SW480 (cell line): ENCODE results near the gene DNAJC6.
"Not testable (repeated sequence)": the region's sequence is repeated elsewhere in the genome, so short reads cannot be mapped to it uniquely, and the experiment has no call there.

Source experiments
- DNase-seq: peaks from one replicate; pipeline ENCODE4 v3.0.0-alpha.2; 2016; ENCODE audit warnings: low spot score

Gene DNAJC6

DNA sequence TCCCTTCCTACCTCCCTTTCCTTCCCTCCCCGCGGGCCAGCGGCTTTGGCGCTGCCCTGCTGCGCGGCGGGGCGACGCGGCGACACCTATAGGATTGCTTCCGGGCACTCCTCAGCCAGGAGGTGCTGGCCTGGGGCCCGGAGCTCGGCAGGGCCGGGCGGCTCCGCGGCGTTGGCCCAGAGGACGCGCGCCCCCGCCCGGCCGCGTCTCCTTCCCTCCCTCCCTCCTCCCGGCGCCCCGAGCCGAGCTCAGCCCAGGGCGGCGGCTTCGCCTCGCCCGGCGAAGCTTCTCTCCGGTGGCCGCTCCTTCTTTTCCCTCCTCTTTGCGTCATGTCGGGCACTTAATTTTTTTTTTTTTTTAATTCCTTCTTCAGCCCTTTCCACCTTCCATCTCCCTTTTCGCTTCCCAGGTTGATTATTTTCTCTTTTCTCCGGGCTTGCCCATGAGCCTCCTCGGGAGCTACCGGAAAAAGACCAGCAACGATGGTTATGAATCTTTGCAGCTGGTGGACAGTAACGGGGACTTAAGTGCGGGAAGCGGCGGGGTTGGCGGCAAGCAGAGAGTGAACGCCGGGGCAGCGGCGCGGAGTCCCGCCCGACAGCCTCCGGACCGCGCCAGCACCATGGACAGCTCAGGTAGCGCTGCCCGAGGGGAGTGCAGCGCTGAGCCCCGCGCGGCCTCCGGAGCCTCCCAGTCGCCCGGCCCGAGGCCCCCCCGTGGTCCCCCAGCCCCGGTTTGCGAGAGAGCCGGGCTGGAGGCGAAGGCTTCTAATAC, at the start of gene DNAJC6:
Gene DNAJC6 (plus strand): TSS at position 240 of the 774 bp plus-strand sequence. CDS start 203 bp downstream, at position 443.
- DNase-seq, result peak; percentile 63

DNA sequence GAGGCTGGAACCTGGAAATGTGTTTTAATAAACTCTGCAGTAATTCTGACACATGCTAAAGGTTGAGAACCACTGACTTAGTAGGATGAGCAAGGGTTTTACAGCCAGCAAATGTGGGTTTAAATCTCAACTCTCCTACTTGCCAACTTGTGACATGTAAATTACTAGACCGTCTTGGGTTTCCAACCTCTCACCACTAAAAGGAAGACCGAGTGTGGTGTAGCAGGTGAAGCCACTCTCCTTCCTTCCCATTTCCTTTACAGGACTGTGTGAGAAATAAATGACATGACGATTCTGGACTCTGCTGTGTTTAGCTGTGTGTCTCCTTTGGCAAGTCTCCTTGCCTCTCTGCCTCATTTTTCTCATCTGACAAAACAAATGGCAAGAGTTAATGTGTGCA, 49.5 kb upstream of the DNAJC6 start:
- DNase-seq, result no peak

DNA sequence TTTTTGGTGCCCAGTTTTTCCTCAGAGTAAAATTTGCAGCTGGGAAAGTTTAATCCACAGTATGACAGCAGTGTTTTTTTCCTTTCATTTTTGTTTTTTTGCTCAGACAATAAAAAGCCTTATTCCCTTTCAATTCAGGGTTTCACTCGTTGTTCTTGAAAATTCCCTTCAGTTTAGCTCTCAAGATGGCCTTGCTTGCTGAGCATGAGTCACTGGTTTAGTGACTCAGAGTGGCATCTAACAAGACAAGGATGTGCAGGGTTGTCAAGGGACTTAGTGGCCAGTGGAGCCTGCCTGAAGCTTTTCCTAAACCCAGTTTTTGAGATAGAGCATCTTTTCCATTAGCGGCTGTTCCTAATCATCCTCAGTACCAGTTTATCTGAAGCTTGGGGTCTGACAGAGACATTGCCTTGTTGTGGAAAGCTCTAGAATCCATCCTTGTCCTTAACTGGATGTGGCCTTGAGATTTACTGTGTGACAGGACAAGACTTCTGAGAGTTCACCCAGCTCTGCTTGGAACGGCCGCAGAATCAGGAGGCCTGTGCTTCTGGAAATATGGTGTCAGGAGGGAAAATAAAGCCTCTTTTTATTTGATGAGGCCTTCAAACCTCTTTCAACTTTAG, 48.4 kb upstream of the DNAJC6 start:
- peak; percentile 50 for DNase-seq

DNA sequence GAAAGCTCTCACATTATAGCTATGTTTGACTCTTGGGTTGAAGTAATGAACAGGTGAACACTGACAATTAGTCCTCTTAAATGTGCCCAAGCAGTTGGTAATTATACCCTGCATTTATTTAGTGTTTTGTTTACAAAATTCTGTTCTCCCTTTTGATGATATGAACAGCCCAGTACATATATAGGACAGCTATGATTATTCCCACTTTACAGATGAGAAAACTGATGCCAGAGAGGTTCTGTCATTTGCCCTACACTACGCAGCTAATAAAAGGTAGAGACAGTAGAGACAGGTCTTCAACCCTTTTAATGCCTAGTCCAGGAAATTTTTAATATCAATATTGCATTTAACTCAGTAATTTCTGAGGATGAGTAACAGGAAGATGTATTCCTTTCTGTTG, 46.1 kb upstream of the DNAJC6 start:
- DNase-seq, result no peak

DNA sequence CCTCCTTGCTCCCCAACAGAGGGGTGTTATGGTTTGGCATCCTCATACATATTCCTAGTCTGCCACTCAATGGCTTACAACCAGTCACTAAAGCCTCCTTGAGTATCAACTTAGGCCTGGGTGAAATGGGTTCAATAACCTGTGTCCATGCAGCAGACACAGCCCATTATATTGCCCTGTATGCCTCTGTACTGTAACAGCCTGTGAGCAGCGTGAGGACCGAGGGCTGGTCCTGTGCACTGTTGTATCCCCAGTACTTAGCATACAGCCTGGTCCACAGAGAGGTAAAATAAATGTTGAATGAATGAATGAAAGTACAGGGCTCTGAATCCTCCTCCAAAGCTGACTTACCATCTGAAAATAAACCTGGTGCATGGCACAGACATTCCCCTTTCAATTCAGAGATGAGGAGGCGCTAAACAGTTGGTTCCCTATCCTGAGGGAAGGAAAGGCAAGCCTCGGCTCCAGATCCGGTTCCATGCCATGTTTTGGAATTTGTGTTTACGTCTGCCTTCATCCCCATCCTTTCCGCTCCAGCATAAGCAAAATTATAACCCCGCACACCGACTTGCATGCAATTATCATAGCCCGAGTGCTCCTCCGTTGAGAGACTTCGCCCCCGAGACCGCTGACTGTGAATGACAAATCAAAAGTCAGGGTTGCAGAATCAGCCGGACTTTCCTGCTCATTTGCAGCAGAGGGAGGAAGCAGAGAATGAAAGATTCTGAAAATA, 45.0 kb upstream of the DNAJC6 start:
- peak; percentile 10 for DNase-seq

DNA sequence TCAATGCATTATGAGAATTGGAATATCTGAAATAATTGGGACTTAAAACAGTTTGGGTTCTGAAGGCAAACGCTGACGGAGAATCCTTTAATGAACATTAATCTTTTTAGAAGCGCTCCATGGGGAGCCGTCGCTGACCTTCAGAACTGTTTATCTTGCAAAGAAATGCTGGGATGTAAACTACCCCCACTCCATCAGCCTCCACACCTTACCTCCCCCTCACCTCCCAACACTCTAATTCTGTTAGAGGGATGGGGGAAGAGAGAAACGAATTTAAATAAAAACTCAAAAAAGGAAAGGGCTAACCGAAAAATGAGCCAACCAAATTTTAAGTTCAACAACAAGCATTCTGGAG, 44.1 kb upstream of the DNAJC6 start:
- no peak for DNase-seq

DNA sequence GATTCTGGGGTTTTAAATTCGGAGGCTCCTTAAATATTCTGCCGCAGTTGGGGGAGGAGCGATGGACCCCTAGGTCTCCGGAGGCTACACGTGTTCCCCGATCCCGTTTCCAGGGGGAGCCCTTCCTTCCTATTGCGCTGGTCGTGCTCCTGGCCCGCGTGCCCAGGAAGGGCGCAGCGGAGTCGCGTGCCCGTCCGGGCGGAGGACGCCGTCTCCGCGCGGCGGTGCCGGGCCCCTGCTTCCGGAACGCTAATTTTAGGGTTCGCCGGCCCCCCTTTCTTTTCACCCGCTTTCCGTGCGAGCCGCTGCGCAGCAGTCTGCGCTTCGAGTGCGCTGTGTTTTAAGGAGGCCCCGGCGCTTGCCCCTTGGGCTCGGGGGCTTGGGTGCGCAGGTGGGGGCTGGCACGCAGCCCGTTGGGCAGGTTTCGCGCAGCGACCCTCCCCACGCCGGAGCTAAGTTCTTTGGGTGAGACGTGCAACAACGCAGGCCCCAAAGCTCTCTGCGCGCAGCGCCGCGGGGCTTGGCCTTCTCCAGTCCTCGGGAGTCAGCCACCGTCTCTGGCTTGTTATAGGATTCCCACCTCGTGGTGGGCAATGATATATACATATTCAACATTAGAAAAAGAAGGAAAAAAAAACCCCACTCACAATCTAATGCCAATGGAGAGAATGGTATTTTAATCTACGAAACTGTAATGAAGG, 43.5 kb upstream of the DNAJC6 start:
- DNase-seq, result peak; percentile 61

DNA sequence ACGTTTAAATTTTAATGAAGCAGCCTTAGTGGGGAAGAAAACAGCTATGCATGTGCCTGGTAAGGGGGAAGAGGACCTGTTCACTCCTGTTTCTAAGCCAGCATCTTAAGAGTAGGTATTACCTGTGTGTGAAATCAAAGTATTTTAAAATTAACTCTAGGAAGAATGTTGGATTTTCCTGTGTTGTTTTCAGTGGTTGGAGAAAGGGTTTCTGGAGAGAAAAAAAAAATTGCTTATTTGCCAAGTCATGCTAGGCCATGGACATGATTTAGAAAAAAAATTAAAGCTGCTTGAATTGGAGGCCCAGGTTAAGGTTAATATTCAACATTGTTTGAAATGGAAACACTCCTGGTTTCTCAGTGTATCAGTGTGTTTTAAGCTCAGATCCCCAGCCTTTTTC, 42.9 kb upstream of the DNAJC6 start:
- no peak for DNase-seq

DNA sequence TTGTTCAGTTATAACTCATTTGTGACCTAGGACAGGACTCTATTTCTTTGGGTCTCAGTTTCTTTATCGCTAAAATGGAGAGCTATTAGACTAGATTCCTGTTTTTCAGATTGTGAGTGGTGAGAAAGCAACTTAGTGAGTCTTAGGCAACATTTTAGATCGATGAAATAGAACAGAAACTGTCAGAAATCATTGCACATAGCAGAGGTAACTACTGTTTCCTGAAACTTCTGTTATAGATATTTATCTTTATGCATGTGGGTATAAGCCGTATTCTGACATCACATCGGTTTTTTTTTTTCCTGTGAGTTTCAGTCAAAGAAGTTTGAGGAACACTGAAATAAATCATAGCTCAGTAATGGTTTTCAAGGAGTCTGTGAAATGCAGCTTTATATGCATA, 42.1 kb upstream of the DNAJC6 start:
- no peak for DNase-seq

DNA sequence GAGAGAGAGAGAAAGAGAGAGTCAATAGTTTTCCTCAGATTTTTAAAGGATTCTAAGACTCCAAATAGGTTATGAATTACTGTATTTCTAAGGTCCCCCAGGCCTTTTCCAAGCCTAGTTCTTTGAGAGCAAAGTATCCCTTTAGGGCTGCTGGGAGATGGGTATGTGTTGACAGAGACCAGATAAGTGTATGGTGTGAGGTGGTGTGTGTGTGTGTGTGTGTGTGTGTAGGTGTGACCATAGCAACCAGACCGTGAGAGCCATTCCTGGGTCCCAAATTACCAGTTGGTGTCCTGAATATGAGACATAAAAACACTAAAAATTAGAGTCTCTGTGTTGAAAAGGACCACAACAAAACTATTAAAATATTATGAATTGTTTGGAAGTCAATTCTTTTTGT, 41.7 kb upstream of the DNAJC6 start:
- no peak for DNase-seq

DNA sequence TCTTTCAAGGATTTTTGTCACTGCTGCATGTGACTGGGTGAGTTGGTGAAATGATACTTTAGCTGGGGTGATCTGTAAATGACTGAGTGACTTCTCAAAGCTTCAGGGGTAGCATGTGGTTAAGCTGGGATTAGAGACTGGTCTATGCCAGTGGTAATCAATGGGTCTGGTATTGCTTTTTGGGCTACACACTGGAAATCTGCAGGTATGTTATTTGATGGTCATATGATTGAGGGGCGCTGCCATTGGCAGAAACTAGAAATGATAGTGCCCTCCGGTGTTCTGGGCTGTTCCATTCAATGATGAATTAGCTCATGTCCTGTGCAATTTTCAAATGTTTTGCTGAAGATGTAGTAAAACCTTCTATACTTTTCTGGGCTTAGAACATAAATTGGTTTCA, 39.7 kb upstream of the DNAJC6 start:
- DNase-seq, result no peak

DNA sequence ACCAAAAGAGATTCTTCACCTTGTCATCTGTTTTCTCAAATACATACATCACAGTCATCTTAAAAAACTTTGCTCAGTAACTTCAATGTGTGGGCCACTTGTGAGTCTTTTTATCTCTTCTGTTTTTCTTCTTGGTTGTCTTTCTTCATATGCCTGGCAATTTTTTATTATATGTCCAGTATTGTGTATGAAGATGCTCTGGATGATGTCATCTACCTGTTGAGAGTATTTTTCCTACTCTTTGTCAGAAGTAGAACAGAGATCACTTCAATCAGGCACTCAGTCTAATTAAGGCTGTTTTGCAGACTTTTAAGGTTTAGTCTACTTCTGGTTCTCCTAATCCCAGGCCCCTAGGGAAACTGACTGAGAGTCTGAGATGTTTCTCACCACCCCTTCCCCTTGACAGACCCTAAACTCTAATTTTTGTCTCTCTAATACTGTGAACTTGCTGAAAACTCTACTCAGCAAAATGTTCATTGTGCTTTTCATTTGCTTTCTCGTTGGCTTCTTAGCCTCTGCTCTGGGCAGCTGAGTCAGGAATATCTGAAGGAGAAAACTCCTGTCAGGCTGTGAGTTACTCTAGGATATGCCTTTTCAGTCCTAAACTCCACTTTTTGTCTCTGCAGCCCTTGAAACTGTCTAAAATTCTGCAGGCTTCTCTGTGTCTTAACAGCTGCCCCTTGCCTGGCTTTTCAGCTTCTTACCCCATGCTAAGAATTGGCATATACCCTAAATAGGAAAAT, 33.0 kb upstream of the DNAJC6 start:
- DNase-seq, result no peak

DNA sequence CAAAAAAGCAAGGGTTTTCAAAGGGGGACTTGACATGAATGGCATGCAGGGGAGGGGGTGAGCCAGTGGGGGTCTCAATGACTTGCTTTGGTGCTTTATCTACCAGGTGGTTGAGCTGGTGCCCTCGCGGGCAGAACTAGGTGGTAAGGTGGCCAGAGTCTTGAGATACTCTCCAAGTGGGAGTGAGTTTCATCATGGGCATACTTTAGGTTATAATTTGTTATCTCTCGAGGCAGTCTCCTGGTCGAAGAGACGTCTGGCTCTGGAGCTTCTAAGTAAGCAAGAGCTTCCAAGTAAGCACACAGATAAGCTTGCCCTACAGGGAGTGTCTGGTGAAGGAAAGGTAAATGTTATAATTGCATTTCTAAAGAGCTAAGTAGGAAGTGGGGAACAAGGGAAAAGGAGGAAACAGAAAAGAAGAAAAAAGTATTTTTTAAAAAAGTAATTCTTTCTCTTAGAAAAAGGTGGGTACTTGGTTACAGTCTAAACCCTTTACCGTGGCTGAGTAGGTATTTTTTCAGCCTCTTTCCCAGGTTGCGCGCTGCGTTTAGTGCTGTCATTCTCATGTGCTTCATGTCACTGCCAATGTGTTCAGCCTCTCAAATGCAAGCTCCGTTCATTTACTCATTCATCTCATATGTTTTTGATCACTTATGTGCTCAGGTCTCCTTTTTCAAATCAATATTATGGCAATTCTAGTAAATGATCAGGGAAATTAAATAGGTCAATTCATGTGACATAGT, 31.6 kb upstream of the DNAJC6 start:
- no peak for DNase-seq

DNA sequence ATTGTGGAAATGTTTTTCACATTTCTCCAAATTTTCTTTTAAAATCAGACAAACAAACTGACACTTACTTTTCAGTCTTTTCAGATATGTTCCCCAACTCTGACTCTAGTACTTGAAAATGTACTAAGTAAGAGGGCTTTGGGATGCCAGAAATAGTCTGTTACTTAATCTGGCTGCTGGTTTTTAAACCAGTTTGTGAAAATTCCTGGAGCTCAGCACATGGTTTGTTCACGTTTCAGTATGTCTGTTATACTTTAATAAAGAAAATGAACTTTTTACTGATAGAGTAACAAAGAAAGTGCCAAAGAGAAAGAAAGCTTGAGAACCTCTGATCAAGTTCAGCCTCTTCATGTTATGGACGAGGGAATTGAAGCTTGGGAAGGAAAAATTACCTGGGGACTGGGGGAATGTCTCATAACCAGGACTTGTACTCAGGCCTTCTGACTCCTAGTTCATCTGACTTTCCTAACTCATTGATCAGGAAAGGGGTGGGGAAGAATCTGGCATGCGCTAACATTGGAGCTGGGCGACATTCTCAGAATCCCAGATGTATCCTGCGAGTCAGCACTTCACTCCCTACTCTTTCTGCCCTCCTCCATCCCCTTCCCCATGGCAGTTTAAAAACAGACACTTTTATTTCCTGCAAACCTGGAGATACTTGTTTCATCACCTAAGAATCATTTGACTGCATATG, 30.8 kb upstream of the DNAJC6 start:
- DNase-seq, result no peak

DNA sequence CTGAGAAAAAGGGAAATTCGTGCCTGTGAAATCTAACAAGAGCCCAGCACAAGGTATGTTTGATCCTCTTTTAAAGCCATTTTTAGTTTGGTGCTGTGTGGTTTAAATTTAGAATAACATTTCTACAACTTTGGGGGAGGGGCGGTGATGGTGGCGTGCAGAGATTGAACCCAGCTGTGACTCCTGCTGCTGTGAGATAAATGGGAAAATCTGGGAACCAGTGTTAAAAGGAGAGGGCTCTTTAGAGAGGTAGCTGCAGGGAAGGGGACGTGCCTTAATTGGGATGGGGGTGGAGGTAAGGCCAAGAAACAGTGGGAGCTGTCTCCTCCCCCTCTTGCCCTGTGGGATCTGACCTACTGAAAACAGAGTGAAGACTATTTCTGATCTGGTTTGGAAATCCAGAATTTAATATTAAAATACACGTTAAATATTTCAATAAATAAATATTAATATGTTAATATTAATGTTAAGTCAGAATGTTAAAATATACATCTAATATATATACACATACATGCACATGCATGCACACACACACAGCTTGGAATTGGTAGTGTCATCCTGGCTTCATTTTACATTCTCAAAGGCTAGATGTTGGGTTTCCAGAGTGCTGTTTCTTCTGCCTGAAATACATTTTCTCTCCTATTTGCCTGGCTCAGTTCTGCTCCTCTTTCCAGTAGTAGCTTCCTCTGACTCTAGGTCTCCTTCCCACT, 30.1 kb upstream of the DNAJC6 start:
- DNase-seq, result no peak

DNA sequence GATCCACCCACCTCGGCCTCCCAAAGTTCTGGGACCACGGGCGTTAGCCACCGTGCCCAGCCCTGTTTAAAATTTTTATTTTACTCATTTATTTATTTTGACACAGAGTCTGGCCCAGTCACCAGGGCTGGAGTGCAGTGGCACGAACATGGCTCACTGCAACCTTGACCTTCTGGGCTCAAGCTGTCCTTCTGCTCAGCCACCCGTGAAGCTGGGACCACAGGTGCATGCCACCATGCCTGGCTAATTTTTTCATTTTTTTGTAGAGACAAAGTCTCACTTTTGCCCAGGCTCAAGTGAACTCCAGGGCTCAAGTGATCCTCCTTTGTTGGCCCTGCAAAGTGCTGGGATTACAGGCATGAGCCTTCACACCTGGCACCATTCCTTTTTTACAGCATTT, 27.5 kb upstream of the DNAJC6 start:
- no peak for DNase-seq

DNA sequence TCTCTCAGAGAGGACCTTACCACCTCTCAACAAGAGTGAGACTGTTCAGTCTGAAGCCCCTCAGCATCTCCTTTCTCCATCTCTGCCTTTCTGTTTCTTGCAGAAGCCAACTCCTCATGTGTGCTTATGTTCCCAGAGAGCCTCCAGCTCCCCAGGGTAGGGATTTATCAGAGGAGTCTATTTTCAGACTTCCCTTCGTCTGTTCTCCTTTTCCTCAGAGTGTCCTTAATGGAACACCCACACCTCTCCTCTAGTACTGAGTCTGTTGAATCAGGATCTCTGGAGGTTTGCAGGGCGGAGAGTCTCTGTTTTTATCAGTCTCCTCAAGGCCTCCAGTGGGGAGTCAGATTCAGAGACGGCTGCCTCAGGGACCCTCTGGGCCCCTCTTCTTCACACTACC, 25.1 kb upstream of the DNAJC6 start:
- DNase-seq, result no peak

DNA sequence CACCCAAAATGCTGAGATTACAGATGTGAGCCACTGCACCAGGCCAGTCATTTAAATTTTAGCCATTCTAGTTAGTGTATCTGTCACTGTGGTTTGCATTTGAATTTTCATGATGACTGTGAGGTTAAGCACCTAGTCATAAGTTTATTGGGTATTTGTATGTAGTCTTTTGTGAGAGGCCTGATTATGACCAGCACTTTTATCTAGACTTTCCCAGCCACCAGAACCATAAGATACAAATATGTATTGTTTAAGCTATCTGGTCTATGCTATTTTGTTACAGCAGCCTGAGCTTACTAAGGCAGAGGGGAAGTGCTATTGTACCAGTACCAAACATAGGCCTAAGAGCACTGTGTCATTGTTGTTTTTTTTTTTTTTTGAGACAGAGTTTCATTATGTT, 19.9 kb upstream of the DNAJC6 start:
- DNase-seq, result no peak

DNA sequence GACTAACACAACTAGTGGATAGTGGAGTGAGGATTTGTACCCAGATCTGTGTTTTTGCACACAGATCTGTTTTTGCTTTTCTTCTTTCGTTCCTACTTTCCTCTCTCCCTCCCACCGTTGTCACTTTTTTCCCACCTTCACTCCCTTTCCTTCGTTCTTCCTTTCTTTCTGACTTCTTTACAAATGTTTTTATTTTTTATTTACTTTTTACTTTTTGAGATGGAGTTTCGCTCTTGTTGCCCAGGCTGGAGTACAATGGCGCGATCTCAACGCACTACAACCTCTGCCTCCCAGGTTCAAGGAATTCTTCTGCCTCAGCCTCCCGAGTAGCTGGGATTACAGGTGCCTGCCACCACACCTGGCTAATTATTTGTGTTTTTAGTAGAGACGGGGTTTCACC, 17.5 kb upstream of the DNAJC6 start:
- not testable (repeated sequence) for DNase-seq
